ENCODE results near the gene TSPOAP1. TPM values are rescaled to one million over a fixed set of nuclear protein-coding genes. Genes with fewer than 3 reads are reported as not detected.

TSPOAP1 gene
- total RNA-seq, 1 donor from 2014 or later, result 27.9 TPM

- peaks cover 2% of the 10 kb centered on the region for H3K27me3 Mint-ChIP-seq (ENCODE audit: low read depth)
- H3K27ac Mint-ChIP-seq (ENCODE audit: unreplicated experiment), result no peak overlapping the region
- no peaks in the 10 kb centered on the region for H3K9me3 Mint-ChIP-seq
- H3K4me1 Mint-ChIP-seq, result peaks cover 6% of the 10 kb centered on the region
- H3K4me3 Mint-ChIP-seq, result no peak overlapping the region
- TF ChIP-seq CTCF (conservative IDR thresholded peaks at IDR 0.05), result no peak
- DNase-seq (ENCODE audit: low read depth, low spot score), result no peak
- H3K36me3 Mint-ChIP-seq (ENCODE audit: low read depth), result no peaks in the 10 kb centered on the region
Measured at GRCh38 chr17:58305626-58306025, 23.0 kb downstream of the TSPOAP1 start.

GRCh38 chr17:58304750-58305486 is 23.7 kb downstream of the TSPOAP1 start:
- Mint-ChIP-seq H3K4me3 (no peak overlapping the region), H3K9me3 (no peaks in the 10 kb centered on the region), H3K27me3 (ENCODE audit: low read depth) (peaks cover 2% of the 10 kb centered on the region), H3K4me1 (peaks cover 6% of the 10 kb centered on the region), H3K27ac (ENCODE audit: unreplicated experiment) (peak overlapping the region; percentile 27), H3K36me3 (ENCODE audit: low read depth) (no peaks in the 10 kb centered on the region)
- DNase-seq (ENCODE audit: low read depth, low spot score), result no peak
- no peak for TF ChIP-seq CTCF (conservative IDR thresholded peaks at IDR 0.05)

GRCh38 chr17:58303971-58304749 is 24.4 kb downstream of the TSPOAP1 start:
- no peak overlapping the region for H3K27ac Mint-ChIP-seq (ENCODE audit: unreplicated experiment)
- H3K27me3 Mint-ChIP-seq (ENCODE audit: low read depth), result peaks cover 2% of the 10 kb centered on the region

GRCh38 chr17:58302919-58303585 is 25.5 kb downstream of the TSPOAP1 start:
- H3K27ac Mint-ChIP-seq (ENCODE audit: unreplicated experiment), result no peak overlapping the region
- no peaks in the 10 kb centered on the region for H3K9me3 Mint-ChIP-seq
- TF ChIP-seq CTCF (conservative IDR thresholded peaks at IDR 0.05), result no peak
- no peak overlapping the region for H3K4me3 Mint-ChIP-seq
- no peak for DNase-seq (ENCODE audit: low read depth, low spot score)
- H3K36me3 Mint-ChIP-seq (ENCODE audit: low read depth), result no peaks in the 10 kb centered on the region
- H3K4me1 Mint-ChIP-seq, result peaks cover 6% of the 10 kb centered on the region
- peaks cover 9% of the 10 kb centered on the region for H3K27me3 Mint-ChIP-seq (ENCODE audit: low read depth)

More at GRCh38 chr17:58303971-58304749, 24.4 kb downstream of the TSPOAP1 start:
- TF ChIP-seq CTCF (conservative IDR thresholded peaks at IDR 0.05), result peak; percentile 75
- H3K4me1 Mint-ChIP-seq, result peaks cover 6% of the 10 kb centered on the region
- no peaks in the 10 kb centered on the region for H3K9me3 Mint-ChIP-seq
- H3K4me3 Mint-ChIP-seq, result no peak overlapping the region
- H3K36me3 Mint-ChIP-seq (ENCODE audit: low read depth), result no peaks in the 10 kb centered on the region
- DNase-seq (ENCODE audit: low read depth, low spot score), result peak; percentile 50

GRCh38 chr17:58302171-58302918 is 26.2 kb downstream of the TSPOAP1 start:
- Mint-ChIP-seq H3K36me3 (ENCODE audit: low read depth) (no peaks in the 10 kb centered on the region), H3K27me3 (ENCODE audit: low read depth) (peaks cover 11% of the 10 kb centered on the region), H3K4me1 (peaks cover 6% of the 10 kb centered on the region), H3K27ac (ENCODE audit: unreplicated experiment) (no peak overlapping the region), H3K9me3 (no peaks in the 10 kb centered on the region), H3K4me3 (no peak overlapping the region)
- TF ChIP-seq CTCF (conservative IDR thresholded peaks at IDR 0.05), result no peak
- DNase-seq (ENCODE audit: low read depth, low spot score), result no peak
